Nasal cavity respiratory epithelium epithelial cell of viscerocranial mucosa (primary cell): ENCODE results near the gene ACBD7. TPM values are rescaled to one million over a fixed set of nuclear protein-coding genes. Genes with fewer than 3 reads are reported as not detected.

Experiments
- total RNA-seq: library from RNA; depleted of rRNA; stranded (reverse); fragments of >200 nt; gene quantifications from 2 replicates; pipeline ENCODE4 v1.2.3, GENCODE V29; 2014

The ACBD7 gene
- total RNA-seq, result under 0.01 and 0.07 TPM in 2 replicates

GRCh38 chr10:15088428-15089261 lies at the start of gene ACBD7:
TSS of gene ACBD7 (minus strand) at chr10:15088776. CDS start at chr10:15088728, 48 bp downstream.

DNA sequence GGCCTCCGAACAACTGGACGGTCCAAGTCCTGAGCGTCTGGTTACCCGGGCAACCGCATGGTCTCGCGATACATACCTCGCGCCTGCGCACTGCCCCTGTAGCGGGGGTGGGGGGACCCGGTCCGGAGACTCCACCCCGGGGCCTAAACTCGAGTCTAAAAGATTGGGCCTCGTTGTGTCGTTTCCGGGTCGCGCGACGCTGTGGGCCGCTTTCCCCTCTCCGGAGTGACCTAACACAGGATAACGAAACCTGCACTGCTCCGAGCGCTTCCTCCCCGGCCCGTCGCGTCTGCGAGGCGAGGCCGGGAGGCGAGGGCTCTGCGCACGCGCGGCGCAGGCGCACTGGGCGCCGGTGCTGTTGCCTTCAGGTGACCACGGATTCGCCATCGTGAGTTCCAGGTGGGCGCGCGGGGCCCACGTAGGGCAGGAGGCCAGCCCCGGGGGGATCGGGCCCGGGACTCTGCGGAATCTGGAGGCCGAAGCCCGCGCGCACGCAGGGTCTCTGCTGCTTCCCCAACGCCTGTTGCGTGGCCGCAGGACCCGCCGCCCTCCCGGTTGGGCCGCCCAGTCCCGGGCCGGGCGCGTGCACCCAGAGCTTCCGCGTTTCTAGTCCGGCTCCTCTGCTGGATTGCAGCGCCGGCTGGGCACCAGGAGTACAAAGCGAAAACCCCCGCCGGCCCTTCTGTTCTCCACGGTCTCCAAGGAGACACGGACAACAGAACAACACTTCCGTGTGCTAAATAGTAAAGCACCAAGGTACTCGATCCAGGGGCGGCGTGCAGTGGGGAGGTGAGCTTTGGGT lies 8.6 kb upstream of the ACBD7 start, which contains the start of gene RPP38:
TSS of gene RPP38 (plus strand) at position 345 of the 802 bp plus-strand sequence. CDS start 5,960 bp downstream, outside the sequence.

GRCh38 chr10:15043674-15044073 lies 44.9 kb downstream of the ACBD7 start, which contains the start of gene OLAH:
TSS of gene OLAH (plus strand) at chr10:15043943. CDS start at chr10:15047289, 3,346 bp downstream.

Other genes with a start within 250 kb of the ACBD7 start
- gene SUV39H2, start 209.9 kb downstream of the ACBD7 start, total RNA-seq, result 8.2 and 12.9 TPM in 2 replicates
- 8.2 and 31.7 TPM in 2 replicates for gene DCLRE1C, start 134.7 kb downstream of the ACBD7 start, total RNA-seq
- gene MEIG1, start 129.4 kb downstream of the ACBD7 start, total RNA-seq, result 0.43 TPM in 1 of 2 replicates, not detected in the other
- gene OLAH, start 44.8 kb downstream of the ACBD7 start, total RNA-seq, result 5.0 and 15.0 TPM in 2 replicates
- 22.9 and 25.2 TPM in 2 replicates for gene RPP38, start 8.6 kb upstream of the ACBD7 start, total RNA-seq
- 11.6 and 13.8 TPM in 2 replicates for gene NMT2, start 79.9 kb upstream of the ACBD7 start, total RNA-seq